K562 treated with DMSO at 1 percent for 12 hours (cell line): ENCODE results near the gene KIFC3. TPM values are rescaled to one million over a fixed set of nuclear protein-coding genes. Genes with fewer than 3 reads are reported as not detected.

Experiments
- total RNA-seq: library from RNA; unstranded; fragments of 300-600 nt; gene quantifications from 2 replicates; pipeline ENCODE4 v1.2.3, GENCODE V29; 2022; ENCODE audit not compliant: insufficient read depth

KIFC3 gene
- total RNA-seq = 61.0 and 64.2 TPM in 2 replicates

GRCh38 chr16:57802341-57803133, at the start of gene KIFC3:
Gene KIFC3, minus strand, starts transcription at chr16:57802491. Its CDS starts 4,248 bp downstream, at chr16:57798243.

GRCh38 chr16:57735755-57736418, 66.4 kb downstream of the KIFC3 start, which contains the start of gene KATNB1:
Gene KATNB1, plus strand, starts transcription at chr16:57735770. Its CDS starts 1,474 bp downstream, at chr16:57737244.

Other genes starting within 250 kb of the KIFC3 start
- 0.22 and 0.57 TPM in 2 replicates for gene ADGRG1, start 173.9 kb downstream of the KIFC3 start, total RNA-seq
- 1.8 TPM in 1 of 2 replicates, not detected in the other for gene ADGRG3, start 134.2 kb downstream of the KIFC3 start, total RNA-seq
- 0.48 TPM in 1 of 2 replicates, not detected in the other for gene DRC7, start 107.7 kb downstream of the KIFC3 start, total RNA-seq
- gene KATNB1, start 66.7 kb downstream of the KIFC3 start, total RNA-seq = 29.3 and 30.0 TPM in 2 replicates
- gene CNGB1, start 168.6 kb upstream of the KIFC3 start, total RNA-seq = not detected in 2 replicates
- 3.2 and 9.1 TPM in 2 replicates for gene ZNF319, start 198.2 kb upstream of the KIFC3 start, total RNA-seq
- 38.9 and 78.4 TPM in 2 replicates for gene USB1, start 198.9 kb upstream of the KIFC3 start, total RNA-seq
- gene MMP15, start 223.3 kb upstream of the KIFC3 start, total RNA-seq = 7.1 and 11.9 TPM in 2 replicates